ENCODE results near the gene RAB40AL.
"Not testable (repeated sequence)": the region's sequence is repeated elsewhere in the genome, so short reads cannot be mapped to it uniquely, and the experiment has no call there.

RAB40AL gene, protein sequence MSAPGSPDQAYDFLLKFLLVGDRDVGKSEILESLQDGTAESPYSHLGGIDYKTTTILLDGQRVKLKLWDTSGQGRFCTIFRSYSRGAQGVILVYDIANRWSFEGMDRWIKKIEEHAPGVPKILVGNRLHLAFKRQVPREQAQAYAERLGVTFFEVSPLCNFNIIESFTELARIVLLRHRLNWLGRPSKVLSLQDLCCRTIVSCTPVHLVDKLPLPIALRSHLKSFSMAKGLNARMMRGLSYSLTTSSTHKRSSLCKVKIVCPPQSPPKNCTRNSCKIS

DNA sequence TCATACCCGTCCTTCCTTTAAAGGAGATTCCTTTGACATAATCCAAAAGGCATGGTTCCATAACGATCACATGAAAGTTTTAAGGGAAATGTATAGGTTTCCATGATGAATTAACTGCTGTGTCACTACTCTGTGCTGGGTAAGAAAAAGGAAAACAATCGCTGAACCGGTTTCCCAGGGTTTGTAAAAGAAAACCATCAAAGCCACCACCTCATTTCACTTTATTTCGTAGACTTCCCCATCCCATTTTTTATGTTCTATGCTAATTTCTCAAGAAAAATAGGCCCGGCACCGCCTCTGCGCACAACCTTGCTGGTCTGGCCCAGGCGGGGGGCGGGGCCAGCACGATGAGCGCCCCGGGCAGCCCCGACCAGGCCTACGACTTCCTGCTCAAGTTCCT lies at the start of gene RAB40AL:
RAB40AL (plus strand) TSS at position 301 of the 400 bp plus-strand sequence; CDS start at position 348, 47 bp downstream.
- not testable (repeated sequence) for DNase-seq (ENCODE audit: low spot score)

DNA sequence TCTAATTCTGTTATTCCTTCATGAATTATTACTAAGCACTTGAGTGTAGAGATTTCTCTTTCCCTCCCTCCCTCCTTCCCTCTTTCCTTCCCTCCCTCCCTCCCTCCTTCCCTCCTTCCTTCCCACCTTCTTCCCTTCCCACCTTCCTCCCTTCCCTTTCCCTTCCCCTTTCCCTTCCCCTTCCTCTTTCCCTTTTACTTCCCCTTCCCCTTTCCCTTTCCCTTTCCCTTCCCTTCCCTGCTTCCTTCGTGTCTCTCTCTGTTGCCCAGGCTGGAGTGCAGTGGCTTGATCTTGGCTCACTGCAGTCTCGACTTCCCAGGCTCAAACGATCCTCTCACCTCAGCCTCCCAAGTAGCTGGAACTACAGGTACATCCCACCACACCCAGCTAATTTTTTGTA lies 49.4 kb upstream of the RAB40AL start:
- DNase-seq (ENCODE audit: low spot score): no peak

DNA sequence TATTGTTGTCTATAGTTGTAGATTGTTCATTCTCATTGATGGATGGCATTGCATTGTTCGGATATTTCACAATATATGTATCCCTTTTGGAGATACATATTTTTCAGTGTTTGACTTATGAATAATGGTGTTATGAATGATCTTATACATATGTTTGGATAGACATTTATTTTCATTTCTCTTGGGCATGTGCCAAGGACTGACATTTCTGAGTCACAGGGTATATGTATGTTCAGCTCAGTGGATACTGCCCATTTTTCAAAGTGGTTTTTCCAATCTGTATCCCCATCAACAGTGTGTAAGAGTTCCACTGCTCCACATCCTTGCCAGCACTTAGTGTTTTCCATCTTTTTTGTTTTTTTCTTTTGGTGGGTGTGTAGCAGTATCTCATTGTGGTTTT lies 45.0 kb upstream of the RAB40AL start:
- DNase-seq (ENCODE audit: low spot score): no peak

DNA sequence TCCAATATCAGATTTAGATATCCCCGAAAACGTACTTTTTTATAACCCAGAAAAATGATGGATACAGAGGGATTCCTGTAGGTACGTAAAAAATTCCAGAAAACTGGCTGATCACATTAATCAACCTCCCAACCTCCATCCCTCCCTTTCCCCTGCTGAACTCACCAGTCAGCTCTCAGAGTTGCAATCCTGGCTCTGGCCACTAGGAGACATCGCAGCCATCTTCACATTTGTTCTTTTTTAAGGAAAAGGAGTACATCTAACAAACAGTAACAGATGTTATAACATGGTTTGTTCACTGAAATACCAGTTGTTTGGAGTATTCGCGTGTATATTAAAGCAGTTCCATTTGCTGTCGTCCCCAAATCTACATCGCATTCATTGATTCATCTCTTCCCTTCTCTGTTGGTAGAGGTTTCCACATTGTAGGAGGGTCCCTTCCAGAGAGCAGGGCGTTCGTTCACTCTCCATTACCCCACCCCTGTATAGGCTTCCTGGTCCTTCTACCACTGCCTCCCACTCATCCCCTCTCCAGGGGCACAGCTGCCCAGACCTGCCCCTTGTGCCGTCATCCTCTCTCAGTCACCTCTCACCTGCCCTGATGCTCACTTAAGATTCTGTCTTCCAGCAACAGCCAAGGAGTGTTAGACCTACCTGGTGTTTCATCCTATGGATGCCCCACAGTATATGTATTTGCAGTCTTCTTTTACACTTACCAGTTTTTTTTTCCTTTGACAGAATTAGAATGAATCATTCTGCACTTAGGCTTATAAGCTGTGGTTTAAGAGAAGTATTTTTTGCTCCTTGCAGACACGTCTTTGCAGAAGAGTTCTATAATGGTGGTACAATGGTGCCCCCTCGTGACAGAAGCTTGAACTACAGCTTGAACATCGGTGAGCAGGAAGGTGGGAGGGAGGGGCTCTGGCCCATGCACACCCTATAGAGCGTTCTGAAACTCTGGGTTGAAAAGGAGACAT lies 36.8 kb upstream of the RAB40AL start:
- DNase-seq (ENCODE audit: low spot score): peak; percentile 60

DNA sequence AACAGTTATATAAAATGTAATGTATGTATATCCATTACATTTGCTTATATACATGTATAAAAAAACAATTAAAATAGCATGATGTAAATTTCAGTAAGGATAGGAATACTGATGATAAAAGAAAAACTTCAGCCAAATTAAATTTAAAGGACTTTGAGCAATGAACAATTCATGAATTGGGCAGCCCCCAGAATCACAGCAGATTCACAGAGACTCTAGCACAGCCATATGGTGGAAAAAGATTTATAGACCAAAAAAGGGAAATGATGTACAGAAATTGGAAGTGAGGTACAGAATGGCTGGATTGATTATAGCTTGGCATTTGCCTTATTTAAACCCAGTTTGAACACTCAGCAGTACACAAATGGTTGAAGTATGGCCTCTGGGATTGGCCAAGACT lies 34.7 kb upstream of the RAB40AL start:
- DNase-seq (ENCODE audit: low spot score): no peak

DNA sequence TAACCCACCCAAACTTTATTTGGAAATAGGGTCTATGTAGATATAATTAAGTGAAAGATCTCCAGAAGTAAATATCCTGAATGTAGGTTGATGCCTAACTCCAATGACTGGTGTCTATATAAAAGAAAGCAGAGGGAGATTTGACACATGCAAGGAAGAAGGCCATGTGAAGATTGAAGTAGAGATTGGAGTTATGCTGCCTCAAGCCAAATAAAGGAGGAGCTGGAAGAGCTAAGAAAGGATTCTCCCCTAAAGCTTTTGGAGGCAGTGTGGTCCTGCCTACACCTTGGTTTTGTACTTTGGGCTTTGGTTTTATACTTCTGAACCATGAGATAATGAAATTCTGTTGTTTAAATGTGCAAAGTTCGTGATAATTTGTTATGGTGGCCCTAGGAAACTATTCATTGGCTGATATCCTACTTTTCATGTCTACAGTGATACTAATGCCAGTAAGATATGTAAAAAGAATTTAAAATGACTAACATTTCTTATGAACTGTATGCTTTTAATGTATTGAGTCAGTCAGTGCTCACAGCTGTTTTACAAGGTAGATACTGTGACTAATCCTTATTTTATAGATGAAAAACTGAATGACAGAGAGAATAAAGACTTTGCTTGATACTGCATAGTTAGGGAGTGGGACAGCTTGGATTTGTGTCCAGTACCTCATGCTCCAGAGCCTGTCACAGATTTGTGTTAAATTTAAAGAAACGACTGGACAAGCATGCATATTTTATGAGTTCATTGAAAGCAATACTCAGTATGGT lies 5.9 kb upstream of the RAB40AL start:
- no peak for DNase-seq (ENCODE audit: low spot score)

DNA sequence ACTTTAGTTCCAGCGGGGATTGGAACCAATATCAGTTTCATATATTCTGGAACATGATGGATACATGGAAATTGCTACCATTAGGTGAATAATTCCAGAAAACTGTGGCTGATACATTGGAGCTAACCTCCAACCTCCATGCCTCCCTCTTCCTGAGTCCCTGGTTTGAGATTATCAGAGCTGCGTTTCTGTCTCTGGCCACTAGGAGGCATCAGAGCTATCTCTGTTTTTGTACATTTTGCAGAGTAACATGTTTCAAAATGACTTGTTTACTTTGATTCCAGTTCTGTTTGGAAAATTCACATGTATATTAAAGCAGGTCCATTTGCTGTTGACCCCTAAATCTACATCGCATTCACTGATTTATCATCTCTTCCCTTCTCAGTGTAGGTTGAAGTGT lies 2.4 kb upstream of the RAB40AL start:
- no peak for DNase-seq (ENCODE audit: low spot score)

DNA sequence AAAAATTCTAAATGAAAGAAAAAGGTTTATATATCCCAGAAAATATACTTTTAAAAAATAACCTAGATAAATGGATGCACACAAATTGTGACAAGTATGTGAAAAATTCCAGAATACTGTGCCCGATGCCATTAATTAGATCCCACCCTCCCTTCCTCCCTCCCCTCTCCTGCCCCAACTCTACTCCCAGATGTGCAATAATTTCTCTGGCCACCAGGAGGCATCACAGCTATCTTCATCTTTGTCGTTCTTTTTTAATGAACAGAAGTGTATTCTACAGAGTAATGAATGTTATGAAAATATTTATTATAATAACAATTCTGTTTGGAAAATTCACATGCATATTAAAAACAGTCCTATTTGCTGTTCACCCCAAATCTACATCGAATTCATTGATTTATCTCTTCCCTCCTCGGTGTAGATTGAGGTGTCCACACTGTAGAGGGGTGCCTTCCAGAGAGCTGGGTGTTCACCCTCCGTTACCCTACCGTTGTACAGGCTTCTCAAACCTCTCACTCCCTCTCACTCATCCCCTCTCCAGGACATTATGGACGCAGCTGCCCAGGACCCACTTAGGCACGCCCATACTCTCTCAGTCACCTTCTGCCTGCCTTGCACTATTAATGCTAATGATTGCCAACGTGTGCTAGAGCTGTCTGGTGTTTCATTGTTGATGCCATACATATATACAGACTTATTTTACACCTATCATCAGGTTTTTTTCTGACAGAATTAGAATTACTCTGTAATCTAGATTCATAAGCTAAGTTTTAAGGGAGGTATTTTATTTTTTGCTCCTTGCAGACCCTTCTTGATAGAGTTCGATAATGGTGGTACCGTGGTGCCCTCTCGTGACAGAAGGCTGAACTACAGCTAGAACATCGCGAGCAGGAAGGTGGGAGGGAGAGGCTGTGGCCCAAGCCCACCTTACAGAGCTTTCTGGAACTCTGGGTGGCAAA lies 14.1 kb downstream of the RAB40AL start:
- peak; percentile 67 for DNase-seq (ENCODE audit: low spot score)

DNA sequence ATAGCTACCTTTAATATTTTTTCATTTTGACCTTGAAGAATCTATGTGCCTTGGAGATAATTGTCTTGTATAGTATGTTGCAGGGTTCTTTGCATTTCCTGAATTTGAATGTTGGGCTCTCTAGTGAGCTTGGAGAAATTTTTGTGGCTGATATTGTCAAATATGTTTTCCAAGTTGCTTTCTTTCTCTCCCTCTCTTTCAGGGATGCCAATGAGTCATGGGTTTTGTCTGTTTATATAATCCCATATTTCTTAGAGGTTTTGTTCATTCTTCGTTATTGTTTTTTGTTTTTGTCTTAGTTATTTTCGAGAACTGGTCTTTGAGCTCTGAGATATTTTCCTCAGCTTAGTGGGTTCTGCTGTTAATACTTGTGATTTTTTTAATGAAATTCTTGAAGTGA lies 20.7 kb downstream of the RAB40AL start:
- DNase-seq (ENCODE audit: low spot score): no peak

DNA sequence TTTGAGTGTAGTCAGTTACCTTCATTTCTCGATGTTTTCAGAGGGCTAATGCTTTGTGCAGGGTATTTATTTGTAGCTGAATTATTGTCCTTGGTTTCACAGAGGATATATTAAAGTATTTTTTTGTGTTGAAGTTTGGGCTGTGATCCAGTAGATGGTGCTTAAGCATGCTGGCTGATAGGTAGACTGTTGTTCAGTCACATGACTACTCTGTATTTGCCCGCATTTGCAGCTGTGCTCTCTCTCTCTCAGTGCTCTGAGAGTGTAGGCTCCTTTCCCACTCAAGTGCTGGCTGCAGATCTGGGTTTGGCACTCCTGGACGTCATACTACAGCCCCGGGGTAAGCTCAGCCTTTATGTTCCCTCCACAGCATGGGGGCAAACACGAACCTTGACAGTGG lies 21.7 kb downstream of the RAB40AL start:
- no peak for DNase-seq (ENCODE audit: low spot score)

DNA sequence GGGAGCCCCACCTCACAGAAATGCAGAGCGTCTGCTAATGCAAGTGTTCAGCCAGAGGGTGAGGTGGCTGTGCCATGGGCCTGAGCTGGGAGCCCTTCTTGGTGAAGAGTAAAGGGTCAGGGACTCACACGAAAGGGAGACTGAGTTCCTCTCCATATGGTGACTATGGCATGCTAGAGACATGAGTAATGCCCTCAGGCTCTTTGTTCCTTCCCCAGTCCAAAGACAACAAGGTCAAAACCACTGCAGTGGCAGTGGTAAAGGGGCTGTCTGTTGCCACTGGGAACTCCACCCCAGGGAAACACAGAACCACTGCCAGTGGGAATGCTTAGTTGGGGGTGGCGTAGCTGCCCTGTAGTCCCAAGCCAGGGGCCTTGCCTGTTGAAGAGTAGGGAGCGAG lies 22.4 kb downstream of the RAB40AL start:
- no peak for DNase-seq (ENCODE audit: low spot score)

DNA sequence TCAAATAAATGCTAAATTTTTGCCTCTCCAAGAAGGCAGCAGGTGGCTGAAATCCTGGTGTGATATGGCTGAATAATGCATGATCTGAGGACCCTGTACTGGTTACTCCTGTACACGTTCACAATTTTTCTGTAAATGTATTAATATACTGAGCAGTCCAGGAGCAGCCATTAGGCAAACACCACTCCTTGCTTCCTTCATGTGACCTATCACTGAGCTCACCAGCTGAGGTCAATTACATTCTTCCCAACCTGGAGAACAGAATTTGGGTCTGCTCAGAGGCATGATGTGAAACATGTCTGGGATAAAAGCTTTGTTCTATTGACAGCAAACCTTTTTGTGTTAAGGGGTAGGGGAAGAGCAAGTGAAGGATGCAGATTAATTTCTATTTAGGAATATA lies 26.9 kb downstream of the RAB40AL start:
- no peak for DNase-seq (ENCODE audit: low spot score)

DNA sequence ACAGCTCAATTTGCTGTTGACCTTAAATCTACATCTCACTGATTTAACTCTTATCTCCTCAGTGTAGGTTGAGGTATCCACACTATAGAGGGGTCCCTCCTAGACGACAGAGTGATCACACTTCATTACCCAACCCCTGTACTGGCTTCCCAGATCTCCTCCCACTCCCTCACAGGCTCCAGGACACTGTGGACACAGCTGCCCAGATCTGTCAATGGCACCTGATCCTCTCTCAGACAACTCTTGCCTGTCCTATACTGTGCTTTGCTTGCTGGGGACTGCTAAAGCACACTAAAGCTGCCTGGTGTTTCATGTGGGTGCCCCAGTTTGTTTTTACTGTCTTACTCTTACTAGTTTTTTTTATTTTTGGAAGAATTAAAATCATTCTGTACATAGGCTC lies 27.9 kb downstream of the RAB40AL start:
- no peak for DNase-seq (ENCODE audit: low spot score)

DNA sequence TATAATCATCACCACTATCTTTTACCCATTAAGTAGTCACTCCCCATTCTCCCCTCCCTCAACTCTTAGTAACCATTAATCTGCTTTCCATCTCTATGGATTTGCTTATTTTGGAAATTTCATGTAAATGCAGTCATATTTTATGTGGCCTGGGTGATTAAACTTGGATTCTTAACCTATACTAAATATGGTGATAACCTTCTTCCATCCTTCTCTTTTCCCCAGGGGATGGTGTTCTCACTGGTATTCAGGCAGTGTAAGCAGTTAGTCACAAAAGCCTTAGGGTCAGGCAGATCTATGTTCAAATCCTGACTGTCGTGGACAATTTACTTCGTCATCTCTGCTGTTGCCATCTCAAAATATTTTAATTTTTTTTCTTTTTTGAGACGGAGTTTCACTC lies 29.6 kb downstream of the RAB40AL start:
- no peak for DNase-seq (ENCODE audit: low spot score)

DNA sequence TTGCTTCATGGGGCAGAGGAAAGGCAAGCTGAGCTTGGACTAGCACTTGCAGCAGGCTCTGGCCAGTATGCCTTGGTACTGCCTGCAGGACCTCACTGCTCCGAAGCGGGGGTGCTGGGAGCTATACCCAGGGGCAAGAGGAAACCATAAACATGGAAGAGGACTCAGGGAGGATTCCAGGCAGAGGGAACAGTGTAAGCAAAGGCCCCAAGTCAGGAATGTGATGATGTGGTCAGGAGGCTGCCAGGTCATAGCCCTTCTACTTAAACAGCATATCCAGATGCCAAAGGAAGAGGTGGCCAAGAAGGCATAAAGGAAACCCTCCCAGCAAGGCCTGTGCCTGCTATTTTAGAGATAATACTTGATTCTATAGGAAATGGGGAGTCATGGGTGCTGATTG lies 31.1 kb downstream of the RAB40AL start:
- no peak for DNase-seq (ENCODE audit: low spot score)

DNA sequence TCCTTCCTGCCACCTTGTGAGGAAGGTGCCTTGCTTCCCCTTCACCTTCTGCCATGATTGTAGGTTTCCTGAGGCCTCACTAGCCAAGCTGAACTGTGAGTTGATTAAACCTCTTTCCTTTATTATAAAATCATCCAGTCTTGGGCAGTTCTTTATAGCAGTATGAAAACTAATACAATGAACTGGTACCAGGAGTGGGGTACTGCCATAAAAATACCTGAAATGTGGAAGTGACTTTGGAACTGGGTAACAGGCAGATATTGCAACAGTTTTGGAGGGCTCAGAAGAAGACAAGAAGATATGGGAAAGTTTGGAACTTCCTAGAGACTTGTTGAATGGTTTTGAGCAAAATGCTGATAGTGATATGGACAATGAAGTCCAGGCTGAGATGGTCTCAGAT lies 34.5 kb downstream of the RAB40AL start:
- not testable (repeated sequence) for DNase-seq (ENCODE audit: low spot score)

DNA sequence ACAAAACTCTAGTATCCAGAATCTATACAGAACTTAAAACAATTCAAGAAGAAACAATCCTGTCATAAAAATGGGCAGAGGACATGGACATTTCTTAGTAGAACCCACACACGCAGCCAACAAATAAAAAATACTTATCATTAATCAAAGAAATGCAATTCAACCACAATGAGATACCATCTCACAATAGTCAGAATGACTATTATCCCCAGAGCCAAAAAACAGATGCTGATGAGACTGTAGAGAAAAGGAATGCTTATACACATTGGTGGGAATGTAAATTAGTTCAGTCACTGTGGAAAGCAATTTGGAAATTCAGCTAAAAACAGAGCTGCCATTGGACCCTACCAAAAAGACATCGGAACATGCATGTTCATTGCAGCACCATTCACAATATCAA lies 37.9 kb downstream of the RAB40AL start:
- DNase-seq (ENCODE audit: low spot score): no peak

DNA sequence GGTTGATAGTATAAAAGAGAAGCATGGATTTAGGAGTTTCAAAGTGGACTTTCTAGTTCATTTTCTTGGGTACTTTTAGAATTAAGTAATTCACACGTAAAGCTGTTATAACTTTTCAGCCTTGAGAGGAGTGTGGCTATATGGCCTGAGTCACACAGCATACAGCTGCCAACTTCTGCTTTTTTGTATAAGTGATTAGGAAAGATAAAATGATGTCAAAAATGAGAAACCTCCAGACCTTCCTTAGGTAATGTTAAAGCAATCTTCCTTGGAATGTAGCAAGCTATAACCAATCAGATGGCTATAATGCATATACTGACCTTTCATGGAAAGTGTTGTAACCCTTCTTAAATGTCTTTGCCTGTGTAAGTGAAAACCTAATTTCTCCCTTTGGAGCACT lies 39.2 kb downstream of the RAB40AL start:
- DNase-seq (ENCODE audit: low spot score): no peak

DNA sequence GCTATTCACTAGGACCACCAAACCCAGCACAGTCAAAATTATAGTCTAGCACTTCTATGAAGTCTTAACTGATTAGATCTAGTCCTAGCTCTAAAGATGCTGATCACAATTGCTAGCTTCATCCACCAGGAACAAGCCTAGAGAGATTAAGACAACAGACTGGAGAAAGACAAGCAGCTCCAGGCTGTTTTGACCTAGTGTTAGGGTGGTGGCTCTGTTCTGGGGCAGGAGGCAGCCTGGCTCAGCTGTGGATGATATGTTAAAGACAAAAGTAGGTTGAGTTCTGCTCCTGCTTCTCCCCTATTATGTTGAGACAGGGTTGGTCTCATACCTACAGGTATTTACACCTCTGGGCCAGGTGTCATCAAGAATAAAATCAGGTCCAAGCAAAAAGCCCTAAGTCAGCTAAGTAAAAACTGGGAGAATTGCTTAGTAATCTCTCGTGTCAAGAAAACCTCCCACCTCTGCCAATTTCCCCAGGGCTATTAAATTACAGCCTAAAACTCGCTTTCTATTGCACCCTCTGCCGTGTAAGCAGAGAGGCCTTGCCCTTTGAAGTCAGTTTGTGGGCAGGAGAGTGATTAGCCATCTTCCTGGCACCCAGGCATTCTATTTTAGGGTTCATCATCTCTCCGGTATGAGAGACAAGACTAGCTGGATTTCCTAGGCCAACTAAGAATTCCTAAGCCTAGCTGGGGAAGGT lies 39.9 kb downstream of the RAB40AL start:
- no peak for DNase-seq (ENCODE audit: low spot score)

DNA sequence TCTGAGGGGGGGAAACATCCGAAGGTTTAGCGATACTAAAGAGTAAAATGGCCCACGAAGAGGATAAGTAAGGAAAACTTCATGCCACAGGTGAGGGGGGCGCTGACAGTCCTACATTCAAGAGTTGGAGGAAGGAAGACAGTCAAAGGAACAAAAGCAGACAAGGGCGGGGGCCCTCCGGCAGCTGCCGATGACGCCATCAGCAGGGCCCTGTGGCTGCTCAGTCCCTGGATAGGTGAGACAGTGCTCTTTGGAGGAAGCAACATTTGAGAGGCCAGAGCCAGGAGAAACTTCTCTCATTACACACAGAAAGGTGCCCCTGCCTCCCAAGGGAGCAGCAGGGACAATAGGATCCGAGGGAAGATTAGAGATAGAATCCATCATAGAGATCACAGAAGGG lies 41.5 kb downstream of the RAB40AL start:
- no peak for DNase-seq (ENCODE audit: low spot score)

DNA sequence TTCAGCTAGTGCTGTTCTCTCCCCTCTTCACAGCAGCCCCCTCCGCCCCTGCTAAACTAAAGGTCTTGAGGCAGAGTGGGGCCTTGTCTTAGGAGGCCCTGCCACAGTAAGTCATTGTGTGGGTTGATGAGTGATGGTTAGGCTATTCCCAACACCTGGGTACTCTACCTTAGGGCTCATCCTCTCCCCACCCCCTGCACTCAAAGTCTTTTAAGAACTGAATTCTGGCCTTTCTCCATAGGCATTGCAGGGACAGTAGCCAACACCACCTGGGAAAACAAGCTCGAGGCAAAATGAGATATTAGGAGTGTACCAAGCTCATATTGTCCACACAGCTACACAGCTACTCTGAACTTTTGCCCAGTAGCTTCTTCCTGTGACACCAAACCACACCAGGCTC lies 42.5 kb downstream of the RAB40AL start:
- DNase-seq (ENCODE audit: low spot score): no peak
